SK-N-SH (cell line): ENCODE results near the gene DGKI. TPM values are rescaled to one million over a fixed set of nuclear protein-coding genes. Genes with fewer than 3 reads are reported as not detected.
A peak's percentile ranks its signal among the peaks of the same experiment; 100 is the strongest.

Experiments
- CTCF ChIA-PET: fragments of 300-600, 350-600 bp; formaldehyde crosslinking; extraction: SDS; loops from one replicate; lab custom pipeline; 2021; lab: Yijun Ruan, JAX
- POLR2A ChIA-PET: fragments of 350-600 bp; sonication (Branson Sonifier 250); formaldehyde crosslinking; extraction: SDS; loops from one replicate; lab custom pipeline; 2020; ENCODE audit warnings: antibody characterized with exemption, inconsistent platforms; lab: Yijun Ruan, JAX
- DNase-seq: peaks from one replicate; pipeline ENCODE4 v3.0.0; 2012
- H2AFZ ChIP-seq: fragments of 200-600 bp; sonication (generic); 2 replicates; pipeline ENCODE4 v1.8.1; 2016; ENCODE audit warnings: antibody characterized with exemption, mild to moderate bottlenecking, low read depth
- H3F3A ChIP-seq: fragments of 200-600 bp; sonication (generic); replicated peaks from 2 replicates; pipeline ENCODE3; 2016; ENCODE audit warnings: antibody characterized with exemption, mild to moderate bottlenecking; ENCODE audit not compliant: insufficient read depth
- H3K27ac ChIP-seq, 2 experiments: fragments of 200-500 bp in 1 of 2; fragments of 200-600 bp in 1 of 2; sonication (Bioruptor generic) in 1 of 2; sonication (generic), shearing (Covaris generic) in 1 of 2; 2 replicates each; pipeline versions ENCODE4 v1.5.1 to v1.6.1; 2014 to 2016; ENCODE audit warnings: low read depth in 2 of 2, inconsistent platforms in 1 of 2, low read length in 1 of 2, mild to moderate bottlenecking in 1 of 2, mixed read lengths in 1 of 2
- H3K27me3 ChIP-seq: fragments of 200-600 bp; sonication (generic), shearing (Covaris generic); 2 replicates; pipeline ENCODE4 v1.6.1; 2016; ENCODE audit warnings: mixed run types; ENCODE audit not compliant: insufficient read depth
- H3K36me3 ChIP-seq, 2 experiments: fragments of 200-500 bp in 1 of 2; fragments of 200-600 bp in 1 of 2; sonication (Bioruptor generic) in 1 of 2; sonication (generic) in 1 of 2; replicated peaks in 1 of 2; 2 replicates each; pipeline versions ENCODE3 to v1.5.1; 2014 to 2016; ENCODE audit warnings: low read length in 1 of 2, mild to moderate bottlenecking in 1 of 2; ENCODE audit not compliant: insufficient read depth in 2 of 2, control insufficient read depth in 1 of 2
- H3K4me1 ChIP-seq, 2 experiments: fragments of 200-500 bp in 1 of 2; fragments of 200-600 bp in 1 of 2; sonication (Bioruptor generic) in 1 of 2; sonication (generic), shearing (Covaris generic) in 1 of 2; 2 replicates each; pipeline versions ENCODE4 v1.5.1 to v1.6.1; 2014 to 2016; ENCODE audit warnings: low read depth in 1 of 2, low read length in 1 of 2, mixed run types in 1 of 2; ENCODE audit not compliant: insufficient read depth in 2 of 2, control insufficient read depth in 1 of 2
- H3K4me2 ChIP-seq: fragments of 200-600 bp; sonication (generic), shearing (Covaris generic); 2 replicates; pipeline ENCODE4 v1.6.1; 2017; ENCODE audit warnings: mixed run types
- H3K4me3 ChIP-seq, 2 experiments: fragments of 200-500 bp in 1 of 2; fragments of 200-600 bp in 1 of 2; sonication (Bioruptor generic) in 1 of 2; sonication (generic), shearing (Covaris generic) in 1 of 2; 2 replicates each; pipeline versions ENCODE4 v1.5.1 to v1.8.1; 2014 to 2016; ENCODE audit warnings: low read depth in 2 of 2, inconsistent platforms in 1 of 2, low read length in 1 of 2, mild to moderate bottlenecking in 1 of 2, mixed read lengths in 1 of 2, moderate library complexity in 1 of 2
- H3K79me2 ChIP-seq: fragments of 200-600 bp; sonication (generic); 2 replicates; pipeline ENCODE4 v1.8.1; 2017; ENCODE audit warnings: mild to moderate bottlenecking; ENCODE audit not compliant: insufficient read depth
- H3K9ac ChIP-seq: fragments of 200-600 bp; sonication (generic); 2 replicates; pipeline ENCODE4 v1.6.1; 2017; ENCODE audit warnings: mixed run types
- H3K9me2 ChIP-seq: fragments of 200-600 bp; sonication (generic); 2 replicates; pipeline ENCODE4 v1.6.1; 2017; ENCODE audit warnings: mixed run types
- H3K9me3 ChIP-seq: fragments of 200-600 bp; sonication (generic); 2 replicates; pipeline ENCODE4 v1.6.1; 2017; ENCODE audit warnings: mixed run types, mild to moderate bottlenecking, moderate library complexity
- H4K20me1 ChIP-seq: fragments of 200-600 bp; sonication (generic); 2 replicates; pipeline ENCODE4 v1.6.1; 2017; ENCODE audit warnings: mild to moderate bottlenecking, mixed run types; ENCODE audit not compliant: insufficient read depth
- CTCF ChIP-seq: fragments of 200-600 bp; sonication (generic); IDR thresholded peaks from 2 replicates; pipeline ENCODE4 v1.6.1; 2017; ENCODE audit warnings: antibody characterized with exemption, mild to moderate bottlenecking, moderate library complexity
- GABPA ChIP-seq: IDR thresholded peaks from 2 replicates; pipeline ENCODE4 v1.4.0; 2012; ENCODE audit warnings: low read depth, mild to moderate bottlenecking
- GATA2 ChIP-seq: sonication (generic); formaldehyde crosslinking; IDR thresholded peaks from 2 replicates; pipeline ENCODE4 v1.5.0; 2020; ENCODE audit warnings: mild to moderate bottlenecking, missing genetic modification reagents
- JUND ChIP-seq: IDR thresholded peaks from 2 replicates; pipeline ENCODE4 v1.4.0; 2012
- MAX ChIP-seq: IDR thresholded peaks from 2 replicates; pipeline ENCODE4 v1.4.0; 2012; ENCODE audit warnings: low read depth
- MXI1 ChIP-seq: IDR thresholded peaks from 2 replicates; pipeline ENCODE4 v1.6.1; 2012; ENCODE audit warnings: mild to moderate bottlenecking, low read depth, low read length, improper control_type of control experiment
- NFIC ChIP-seq: IDR thresholded peaks from 2 replicates; pipeline ENCODE4 v1.4.0; 2012; ENCODE audit warnings: borderline replicate concordance
- NRF1 ChIP-seq: IDR thresholded peaks from 2 replicates; pipeline ENCODE4 v1.6.1; 2012; ENCODE audit warnings: low read depth, mild to moderate bottlenecking, low read length
- RAD21 ChIP-seq: IDR thresholded peaks from 2 replicates; pipeline ENCODE4 v1.6.1; 2012; ENCODE audit warnings: mild to moderate bottlenecking, low read length
- RCOR1 ChIP-seq: fragments of 150-350 bp; IDR thresholded peaks from 2 replicates; pipeline ENCODE4 v1.6.1; 2017; ENCODE audit warnings: antibody characterized with exemption, low read length
- RFX5 ChIP-seq: IDR thresholded peaks from 2 replicates; pipeline ENCODE4 v1.6.1; 2012; ENCODE audit warnings: mild to moderate bottlenecking, improper control_type of control experiment, low read length
- RXRA ChIP-seq: IDR thresholded peaks from 2 replicates; pipeline ENCODE4 v1.4.0; 2012; ENCODE audit warnings: low read depth, mild to moderate bottlenecking, borderline replicate concordance
- TCF12 ChIP-seq: IDR thresholded peaks from 2 replicates; pipeline ENCODE4 v1.4.0; 2012
- TEAD4 ChIP-seq: IDR thresholded peaks from 2 replicates; pipeline ENCODE4 v1.4.0; 2012; ENCODE audit warnings: mild to moderate bottlenecking, borderline replicate concordance; ENCODE audit not compliant: insufficient read depth
- YY1 ChIP-seq: IDR thresholded peaks from 2 replicates; pipeline ENCODE4 v1.4.0; 2012; ENCODE audit warnings: low read depth, mild to moderate bottlenecking
- ZBTB33 ChIP-seq: IDR thresholded peaks from 2 replicates; pipeline ENCODE4 v1.4.0; 2012; ENCODE audit warnings: low read depth, borderline replicate concordance
- WGBS: methylation state at CpG from one replicate; pipeline ENCODE4 v1.1.6; 2017; ENCODE audit warnings: low lambda C conversion rate; 5-methylcytosine and 5-hydroxymethylcytosine counted together
- polyA plus RNA-seq, 3 experiments: library from polyadenylated mRNA; depleted of rRNA; stranded (reverse); fragments of >200 nt; gene quantifications; 2 replicates each; pipeline ENCODE4 v1.2.3, GENCODE V29; 2012
- TF ChIP-seq, protein P1 (sequence below): IDR thresholded peaks from 2 replicates; pipeline ENCODE4 v1.4.0; 2012; ENCODE audit warnings: low read depth, borderline replicate concordance

The DGKI gene
- polyA plus RNA-seq, 1 of the 3 experiments (the other 2 are of a cell fraction): 1.3 TPM

GRCh38 chr7:137789215-137789882, 57.4 kb downstream of the DGKI start:
- 91% methylated on average over 4 of the region's 4 CpGs for WGBS
- CTCF ChIA-PET: interaction anchor here (1.7 kb wide), 1 partner anchor 133 kb away, joined by 4 read pairs; no protein-coding TSS in a partner anchor
- Histone ChIP-seq H3K27me3 (no peaks in the 10 kb centered on the region), H3K36me3 (peaks cover 0 to 7% of the 10 kb centered on the region in 2 experiments), H3K9me2 (no peaks in the 10 kb centered on the region), H3K9me3 (no peaks in the 10 kb centered on the region), H3K9ac (no peak overlapping the region), H2AFZ (no peak overlapping the region; the same call in 1 of the 2 replicates), H4K20me1 (no peaks in the 10 kb centered on the region), H3K4me3 (no peak overlapping the region), H3F3A (no peaks in the 10 kb centered on the region), H3K4me1 (no peaks in the 10 kb centered on the region), H3K4me2 (no peak overlapping the region), H3K27ac (no peak overlapping the region), H3K79me2 (peaks cover 31% of the 10 kb centered on the region)
- TF ChIP-seq GABPA (no peak), YY1 (no peak), RXRA (no peak), RCOR1 (no peak), JUND (no peak), CTCF (no peak), RAD21 (no peak), NRF1 (no peak), TCF12 (no peak), ZBTB33 (no peak), GATA2 (CRISPR knock-in tag) (no peak), MAX (no peak), RFX5 (no peak), MXI1 (no peak), TEAD4 (no peak), NFIC (no peak)
- TF ChIP-seq, protein P1, sequence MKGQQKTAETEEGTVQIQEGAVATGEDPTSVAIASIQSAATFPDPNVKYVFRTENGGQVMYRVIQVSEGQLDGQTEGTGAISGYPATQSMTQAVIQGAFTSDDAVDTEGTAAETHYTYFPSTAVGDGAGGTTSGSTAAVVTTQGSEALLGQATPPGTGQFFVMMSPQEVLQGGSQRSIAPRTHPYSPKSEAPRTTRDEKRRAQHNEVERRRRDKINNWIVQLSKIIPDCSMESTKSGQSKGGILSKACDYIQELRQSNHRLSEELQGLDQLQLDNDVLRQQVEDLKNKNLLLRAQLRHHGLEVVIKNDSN: no peak
- DNase-seq: peak; percentile 27
- POLR2A ChIA-PET: no interaction called here
